Measurements from ENCODE around the gene CEP164.

GRCh38 chr11:117333917-117334316 is 6.3 kb downstream of the CEP164 start:
- no peak for TF ChIP-seq GATA3 (IDR thresholded peaks at IDR 0.05; ENCODE audit: low read depth, low read length)
- no peak for TF ChIP-seq GATA2 (IDR thresholded peaks at IDR 0.05; ENCODE audit: low read depth, low read length)

Data from SH-SY5Y (cell line).